ENCODE results near the gene ZBTB17. TPM values are rescaled to one million over a fixed set of nuclear protein-coding genes. Genes with fewer than 3 reads are reported as not detected.
"Not testable (repeated sequence)": the region's sequence is repeated elsewhere in the genome, so short reads cannot be mapped to it uniquely, and the experiment has no call there.

ZBTB17 gene
- polyA plus RNA-seq, 4 donors: 30.4 to 42.6 (median 33.7) TPM

- no peak for DNase-seq (ENCODE audit: low read depth in 4 of 4, low spot score in 2 of 4)
Observed at GRCh38 chr1:15991427-15992186, 15.7 kb upstream of the ZBTB17 start.

- DNase-seq (ENCODE audit: low read depth in 4 of 4, low spot score in 2 of 4): no peak
Observed at GRCh38 chr1:15989776-15990175, 13.9 kb upstream of the ZBTB17 start.

GRCh38 chr1:15988856-15989736, 13.2 kb upstream of the ZBTB17 start:
- no peak for DNase-seq (ENCODE audit: low read depth in 4 of 4, low spot score in 2 of 4)

- no peak for DNase-seq (ENCODE audit: low read depth in 4 of 4, low spot score in 2 of 4)
Observed at GRCh38 chr1:15985611-15986297, 9.9 kb upstream of the ZBTB17 start.

- DNase-seq (ENCODE audit: low read depth in 4 of 4, low spot score in 2 of 4): no peak
Observed at GRCh38 chr1:15983275-15983674, 7.4 kb upstream of the ZBTB17 start.

GRCh38 chr1:15981679-15982078, 5.8 kb upstream of the ZBTB17 start:
- no peak for DNase-seq (ENCODE audit: low read depth in 4 of 4, low spot score in 2 of 4)

GRCh38 chr1:15977947-15978346, 2.0 kb upstream of the ZBTB17 start:
- DNase-seq (ENCODE audit: low read depth in 4 of 4, low spot score in 2 of 4): not testable (repeated sequence)

- DNase-seq (ENCODE audit: low read depth in 4 of 4, low spot score in 2 of 4): no peak
Observed at GRCh38 chr1:15975358-15975804, 520 bp downstream of the ZBTB17 start.

- DNase-seq (ENCODE audit: low read depth in 4 of 4, low spot score in 2 of 4): no peak
Observed at GRCh38 chr1:15974855-15975254, 1.0 kb downstream of the ZBTB17 start.

- DNase-seq (ENCODE audit: low read depth in 4 of 4, low spot score in 2 of 4): no peak
Observed at GRCh38 chr1:15973772-15974171, 2.1 kb downstream of the ZBTB17 start.

GRCh38 chr1:15972409-15972808, 3.5 kb downstream of the ZBTB17 start:
- DNase-seq (ENCODE audit: low read depth in 4 of 4, low spot score in 2 of 4): no peak

GRCh38 chr1:15970911-15971310, 5.0 kb downstream of the ZBTB17 start:
- DNase-seq (ENCODE audit: low read depth in 4 of 4, low spot score in 2 of 4): no peak

- DNase-seq (ENCODE audit: low read depth in 4 of 4, low spot score in 2 of 4): no peak
Observed at GRCh38 chr1:15969321-15969880, 6.5 kb downstream of the ZBTB17 start.

- DNase-seq (ENCODE audit: low read depth in 4 of 4, low spot score in 2 of 4): no peak
Observed at GRCh38 chr1:15968172-15968571, 7.7 kb downstream of the ZBTB17 start.

GRCh38 chr1:15966956-15967344, 9.0 kb downstream of the ZBTB17 start:
- no peak for DNase-seq (ENCODE audit: low read depth in 4 of 4, low spot score in 2 of 4)

GRCh38 chr1:15966081-15966955, 9.6 kb downstream of the ZBTB17 start:
- DNase-seq (ENCODE audit: low read depth in 4 of 4, low spot score in 2 of 4): no peak

- no peak for DNase-seq (ENCODE audit: low read depth in 4 of 4, low spot score in 2 of 4)
Observed at GRCh38 chr1:15965228-15965767, 10.6 kb downstream of the ZBTB17 start.

- no peak for DNase-seq (ENCODE audit: low read depth in 4 of 4, low spot score in 2 of 4)
Observed at GRCh38 chr1:15963968-15964648, 11.8 kb downstream of the ZBTB17 start.

GRCh38 chr1:15963363-15963967, 12.4 kb downstream of the ZBTB17 start:
- DNase-seq (ENCODE audit: low read depth in 4 of 4, low spot score in 2 of 4): no peak

All from left renal cortex interstitium (tissue), 4 donors.